Glutamatergic neuron (in vitro differentiated cells): ENCODE data around the gene SMIM33. TPM values are rescaled to one million over a fixed set of nuclear protein-coding genes. Genes with fewer than 3 reads are reported as not detected.

ENCODE experiments used
- DNase-seq: peaks from one replicate; pipeline ENCODE4 v3.0.0; 2022
- H3K27ac Mint-ChIP-seq: one replicate; pipeline ENCODE4 v1.8.0; 2020; ENCODE audit warnings: mild to moderate bottlenecking, mixed read lengths, inconsistent platforms; ENCODE audit not compliant: unreplicated experiment
- H3K27me3 Mint-ChIP-seq: one replicate; pipeline ENCODE4 v1.8.0; 2020; ENCODE audit warnings: mild to moderate bottlenecking, moderate library complexity, mixed read lengths, inconsistent platforms; ENCODE audit not compliant: unreplicated experiment
- H3K36me3 Mint-ChIP-seq: one replicate; pipeline ENCODE4 v1.8.0; 2020; ENCODE audit warnings: mild to moderate bottlenecking, mixed read lengths, inconsistent platforms; ENCODE audit not compliant: unreplicated experiment
- H3K4me1 Mint-ChIP-seq: one replicate; pipeline ENCODE4 v1.8.0; 2020; ENCODE audit warnings: mild to moderate bottlenecking, low read depth, mixed read lengths, inconsistent platforms; ENCODE audit not compliant: unreplicated experiment
- H3K4me3 Mint-ChIP-seq: one replicate; pipeline ENCODE4 v1.8.0; 2020; ENCODE audit warnings: mild to moderate bottlenecking, mixed read lengths, inconsistent platforms; ENCODE audit not compliant: unreplicated experiment
- H3K9me3 Mint-ChIP-seq: one replicate; pipeline ENCODE4 v1.8.0; 2020; ENCODE audit warnings: mild to moderate bottlenecking, moderate library complexity, mixed read lengths, inconsistent platforms; ENCODE audit not compliant: unreplicated experiment
- total RNA-seq: library from RNA; stranded (reverse); fragmentation: NEBNext Ultra II Directional; extraction: Animal tissue kit (Norgen Biotek cat#: 25700); gene quantifications from one replicate; pipeline ENCODE4 v1.2.1, GENCODE V29; 2021; ENCODE audit not compliant: unreplicated experiment
- TF ChIP-seq, protein P1 (sequence below): fragments of 200-600 bp; sonication (generic); IDR thresholded peaks from one replicate; pipeline ENCODE4 v1.5.0; 2021; ENCODE audit not compliant: partially characterized antibody, unreplicated experiment

The SMIM33 gene
- total RNA-seq, 1 donor from 2014 or later, result not detected

DNA sequence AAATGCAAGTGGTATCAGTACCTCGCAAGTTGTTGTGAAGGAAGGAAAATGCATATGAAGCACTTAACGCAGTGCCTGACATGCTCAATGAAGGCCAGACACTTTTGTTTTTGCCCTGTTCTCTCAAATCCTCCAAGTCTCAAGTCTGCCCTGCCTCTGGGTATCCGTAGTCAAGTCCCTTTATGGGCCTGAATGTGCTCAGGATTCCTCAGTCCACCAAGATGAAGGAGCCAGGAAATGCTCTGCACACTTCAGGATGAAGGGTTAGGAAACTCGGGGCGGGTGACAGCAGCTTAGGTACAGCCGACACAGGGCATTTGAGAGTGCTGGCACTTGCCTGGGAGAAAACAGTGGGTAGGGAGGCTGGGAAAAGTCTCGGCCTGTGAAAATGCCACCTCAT is 9.6 kb upstream of the SMIM33 start:
- no peak for DNase-seq
- Mint-ChIP-seq H3K4me3 (no peak overlapping the region), H3K36me3 (peaks cover 3% of the 10 kb centered on the region), H3K4me1 (no peaks in the 10 kb centered on the region), H3K9me3 (no peaks in the 10 kb centered on the region), H3K27ac (no peak overlapping the region), H3K27me3 (peaks cover 1% of the 10 kb centered on the region)
- TF ChIP-seq, protein P1, sequence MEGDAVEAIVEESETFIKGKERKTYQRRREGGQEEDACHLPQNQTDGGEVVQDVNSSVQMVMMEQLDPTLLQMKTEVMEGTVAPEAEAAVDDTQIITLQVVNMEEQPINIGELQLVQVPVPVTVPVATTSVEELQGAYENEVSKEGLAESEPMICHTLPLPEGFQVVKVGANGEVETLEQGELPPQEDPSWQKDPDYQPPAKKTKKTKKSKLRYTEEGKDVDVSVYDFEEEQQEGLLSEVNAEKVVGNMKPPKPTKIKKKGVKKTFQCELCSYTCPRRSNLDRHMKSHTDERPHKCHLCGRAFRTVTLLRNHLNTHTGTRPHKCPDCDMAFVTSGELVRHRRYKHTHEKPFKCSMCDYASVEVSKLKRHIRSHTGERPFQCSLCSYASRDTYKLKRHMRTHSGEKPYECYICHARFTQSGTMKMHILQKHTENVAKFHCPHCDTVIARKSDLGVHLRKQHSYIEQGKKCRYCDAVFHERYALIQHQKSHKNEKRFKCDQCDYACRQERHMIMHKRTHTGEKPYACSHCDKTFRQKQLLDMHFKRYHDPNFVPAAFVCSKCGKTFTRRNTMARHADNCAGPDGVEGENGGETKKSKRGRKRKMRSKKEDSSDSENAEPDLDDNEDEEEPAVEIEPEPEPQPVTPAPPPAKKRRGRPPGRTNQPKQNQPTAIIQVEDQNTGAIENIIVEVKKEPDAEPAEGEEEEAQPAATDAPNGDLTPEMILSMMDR, result no peak

DNA sequence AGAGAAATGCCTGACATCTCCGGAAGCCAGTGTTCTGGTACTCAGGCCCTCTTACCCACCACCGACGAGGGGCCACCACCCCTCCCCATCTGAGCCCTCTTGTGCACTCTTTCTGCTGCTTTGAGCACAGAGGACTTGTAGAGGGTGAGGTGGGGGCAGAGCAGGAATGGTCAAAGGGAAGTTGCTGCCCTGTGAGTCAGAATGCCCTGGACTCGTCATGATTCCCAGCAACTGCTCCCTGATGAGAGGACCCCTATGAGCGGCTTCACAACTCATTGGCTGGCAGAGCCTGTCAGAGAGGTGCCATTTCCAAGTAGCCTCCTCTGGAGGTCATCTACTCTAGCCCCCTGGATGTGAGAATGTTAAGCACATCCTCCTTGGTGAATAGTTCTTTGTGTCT is 9.1 kb upstream of the SMIM33 start:
- Mint-ChIP-seq H3K4me1 (no peaks in the 10 kb centered on the region), H3K27me3 (peaks cover 1% of the 10 kb centered on the region), H3K27ac (no peak overlapping the region), H3K36me3 (no peaks in the 10 kb centered on the region), H3K4me3 (no peak overlapping the region), H3K9me3 (no peaks in the 10 kb centered on the region)
- TF ChIP-seq, protein P1, result no peak
- no peak for DNase-seq

DNA sequence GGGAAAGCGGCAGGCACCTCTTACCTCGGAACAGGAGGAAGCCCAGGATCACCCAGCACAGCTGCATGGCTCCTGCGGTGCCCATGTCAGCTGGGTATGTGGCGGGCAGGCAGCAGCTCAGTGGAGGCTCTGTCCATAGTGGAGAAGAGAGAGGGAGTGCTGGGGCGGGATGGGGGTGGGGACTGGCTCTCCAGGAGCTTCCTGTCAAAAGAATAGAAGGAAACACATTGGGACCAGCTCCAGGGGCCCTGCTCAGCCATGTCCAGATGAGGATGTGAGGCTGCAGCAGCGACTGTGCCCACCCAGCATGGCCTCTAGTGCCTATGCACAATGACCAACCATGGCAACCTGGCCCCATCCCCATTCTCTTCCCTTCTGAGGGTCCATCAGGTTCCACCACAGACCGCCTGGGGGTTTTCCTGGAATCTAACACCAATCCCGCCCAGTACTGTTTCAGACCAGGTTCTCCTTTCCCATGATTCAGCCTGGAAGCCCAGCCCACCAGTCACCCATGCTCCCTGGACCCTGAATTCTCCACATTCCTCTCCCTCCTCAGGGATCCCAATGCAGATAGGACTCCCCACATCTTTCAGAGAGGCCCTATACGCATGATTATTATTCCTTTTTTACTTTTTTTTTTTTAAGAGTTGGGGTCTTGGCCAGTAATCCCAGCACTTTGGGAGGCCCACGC is 8.1 kb upstream of the SMIM33 start, which contains the start of gene ECSCR:
ECSCR (minus strand) TSS at position 158 of the 691 bp plus-strand sequence; CDS start at position 85, 73 bp downstream.
- H3K9me3 Mint-ChIP-seq, result no peaks in the 10 kb centered on the region
- H3K27me3 Mint-ChIP-seq, result peaks cover 3% of the 10 kb centered on the region
- TF ChIP-seq, protein P1, result no peak
- no peak within 1 kb of the TSS for H3K4me3 Mint-ChIP-seq
- no peaks in the 10 kb centered on the region for H3K4me1 Mint-ChIP-seq
- H3K27ac Mint-ChIP-seq, result no peak within 1 kb of the TSS
- no peak for DNase-seq
- no peaks in the 10 kb centered on the region for H3K36me3 Mint-ChIP-seq

DNA sequence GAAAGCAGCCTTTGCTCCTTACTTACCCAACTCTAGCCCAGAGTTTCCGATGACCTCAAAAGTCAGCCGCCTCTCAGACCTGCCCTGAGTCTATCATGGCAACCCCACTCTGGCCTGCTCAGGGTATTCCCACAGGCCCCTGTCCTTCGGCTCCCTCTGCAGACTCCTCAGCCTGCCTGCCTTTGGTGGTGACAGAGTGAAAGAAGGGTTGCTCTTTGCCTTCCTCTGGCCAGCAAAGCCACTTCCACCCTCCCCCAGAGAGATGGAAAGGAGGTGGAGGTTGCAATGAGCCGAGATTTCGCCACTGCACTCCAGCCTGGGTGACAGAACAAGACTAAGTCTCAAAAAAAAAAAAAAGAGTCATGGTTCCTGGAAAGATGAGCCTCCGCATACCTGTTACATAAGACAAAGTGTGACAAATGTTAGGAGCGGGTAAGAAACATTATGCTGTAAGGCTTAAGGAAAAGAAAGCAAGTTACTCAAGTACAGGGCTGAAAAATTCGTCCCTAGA is 2.3 kb upstream of the SMIM33 start:
- H3K36me3 Mint-ChIP-seq, result no peaks in the 10 kb centered on the region
- H3K4me1 Mint-ChIP-seq, result peaks cover 17% of the 10 kb centered on the region
- no peak overlapping the region for H3K27ac Mint-ChIP-seq

More for the DNA sequence above, 2.3 kb upstream of the SMIM33 start:
- H3K9me3 Mint-ChIP-seq, result peaks cover 2% of the 10 kb centered on the region
- no peak for DNase-seq
- H3K4me3 Mint-ChIP-seq, result no peak overlapping the region
- TF ChIP-seq, protein P1, result no peak
- peaks cover 7% of the 10 kb centered on the region for H3K27me3 Mint-ChIP-seq
